GM21526 (cell line): ENCODE results near the gene BATF2.

Experiments used
- ATAC-seq: cut with Tn5 transposase; IDR thresholded peaks from one replicate; pipeline ENCODE4 v1.9.1; 2021; ENCODE audit warnings: moderate library complexity; ENCODE audit not compliant: unreplicated experiment, low FRiP score

BATF2 gene

GRCh38 chr11:64970731-64971151, 26.0 kb downstream of the BATF2 start:
- ATAC-seq, result no peak

DNA sequence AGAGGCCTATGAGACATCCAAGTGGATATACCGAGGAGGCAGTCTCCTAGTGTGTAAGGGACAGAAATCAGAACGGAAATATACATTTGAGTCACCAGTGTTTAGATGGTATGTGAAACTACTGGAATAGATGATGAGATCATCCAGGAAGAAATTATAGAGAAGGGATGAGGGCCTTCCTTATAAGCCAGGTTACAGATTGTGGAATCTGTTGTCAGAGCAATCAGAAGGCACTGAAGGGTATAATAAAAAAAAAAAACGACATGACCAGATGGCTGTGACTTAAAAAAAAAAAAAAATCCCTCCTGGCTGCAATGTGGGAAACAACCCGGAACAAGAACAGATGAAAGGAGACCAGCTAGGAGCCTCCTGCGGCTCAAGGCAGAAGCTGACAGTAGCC, 27.6 kb downstream of the BATF2 start:
- ATAC-seq, result no peak

DNA sequence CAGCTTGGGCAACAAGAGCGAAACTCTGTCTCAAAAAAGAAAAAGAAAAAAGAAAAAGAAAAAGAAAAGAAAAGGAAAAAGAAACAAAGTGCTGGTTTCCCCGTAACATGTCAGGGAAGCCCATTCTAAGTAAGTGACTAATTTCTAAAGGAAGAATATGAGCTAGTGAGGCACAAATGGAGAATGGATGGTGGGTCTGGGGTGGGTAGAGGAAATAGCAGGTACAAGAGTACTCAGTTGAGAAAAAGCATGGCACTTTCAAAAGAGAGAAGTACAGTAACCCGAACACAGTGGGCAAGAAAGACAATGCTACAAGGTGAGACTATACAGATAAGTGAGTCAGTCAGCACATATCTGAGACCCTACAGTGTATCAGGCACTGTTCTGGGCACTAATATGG, 29.4 kb downstream of the BATF2 start:
- no peak for ATAC-seq

- no peak for ATAC-seq
These were observed 33.6 kb downstream of the BATF2 start for GRCh38 chr11:64963072-64963631.

DNA sequence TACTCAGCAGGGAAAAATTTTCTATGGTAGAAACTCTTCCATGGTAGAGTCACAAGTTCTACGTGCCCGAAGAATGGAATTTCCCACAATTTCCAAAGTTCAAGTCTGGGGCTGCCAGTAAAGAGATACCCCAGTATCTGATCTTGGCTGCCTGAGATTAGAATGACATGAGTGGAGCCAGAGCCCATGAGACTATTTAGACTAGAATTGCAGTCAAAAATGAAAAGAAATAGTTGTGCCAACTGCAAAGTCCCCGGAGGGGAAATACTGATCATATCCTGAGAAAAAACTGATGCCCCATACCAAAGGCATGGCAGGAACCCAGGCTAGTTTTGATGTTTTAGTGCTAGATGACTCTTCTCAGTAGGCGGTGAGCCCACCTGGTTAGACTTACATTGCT, 36.1 kb downstream of the BATF2 start:
- no peak for ATAC-seq

GRCh38 chr11:64959498-64959897, 37.3 kb downstream of the BATF2 start:
- ATAC-seq, result no peak

DNA sequence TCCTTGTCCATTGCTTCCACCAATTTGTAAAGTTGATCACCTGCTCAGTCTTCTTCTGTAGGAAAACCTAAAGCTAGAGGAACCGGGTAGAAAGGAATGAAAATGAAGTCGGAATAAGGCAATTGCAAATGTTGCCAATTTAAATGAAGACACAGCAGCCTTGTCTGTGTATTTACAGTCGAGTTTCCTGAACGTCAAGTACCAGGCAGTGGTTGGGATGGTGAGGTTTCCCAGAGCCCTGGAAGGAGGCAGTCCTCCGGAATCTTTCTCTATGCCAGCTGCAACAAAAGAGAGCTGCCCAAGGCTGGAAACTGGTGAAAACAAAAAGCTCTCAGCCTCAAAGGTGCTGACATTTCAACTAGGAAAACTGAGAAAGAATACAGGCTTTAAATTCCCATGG, 42.6 kb downstream of the BATF2 start:
- ATAC-seq, result no peak

DNA sequence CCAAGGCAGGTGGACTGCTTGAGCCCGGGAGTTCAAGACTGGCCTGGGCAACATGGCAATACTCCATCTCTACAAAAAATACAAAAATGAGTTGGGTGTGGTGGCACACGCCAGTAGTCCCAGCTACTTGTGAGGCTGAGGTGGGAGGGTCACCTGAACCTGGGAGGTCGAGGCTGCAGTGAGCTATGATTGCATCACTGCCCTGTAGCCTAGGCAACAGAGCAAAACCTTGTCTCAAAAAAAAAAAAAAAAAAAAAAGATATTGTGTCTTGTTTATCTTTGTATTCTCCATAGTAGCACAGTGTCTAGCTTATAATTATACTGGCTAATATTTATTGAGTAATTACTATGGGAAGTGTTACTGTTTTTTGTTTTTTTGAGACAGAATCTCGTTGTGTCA, 45.2 kb downstream of the BATF2 start:
- ATAC-seq, result no peak

DNA sequence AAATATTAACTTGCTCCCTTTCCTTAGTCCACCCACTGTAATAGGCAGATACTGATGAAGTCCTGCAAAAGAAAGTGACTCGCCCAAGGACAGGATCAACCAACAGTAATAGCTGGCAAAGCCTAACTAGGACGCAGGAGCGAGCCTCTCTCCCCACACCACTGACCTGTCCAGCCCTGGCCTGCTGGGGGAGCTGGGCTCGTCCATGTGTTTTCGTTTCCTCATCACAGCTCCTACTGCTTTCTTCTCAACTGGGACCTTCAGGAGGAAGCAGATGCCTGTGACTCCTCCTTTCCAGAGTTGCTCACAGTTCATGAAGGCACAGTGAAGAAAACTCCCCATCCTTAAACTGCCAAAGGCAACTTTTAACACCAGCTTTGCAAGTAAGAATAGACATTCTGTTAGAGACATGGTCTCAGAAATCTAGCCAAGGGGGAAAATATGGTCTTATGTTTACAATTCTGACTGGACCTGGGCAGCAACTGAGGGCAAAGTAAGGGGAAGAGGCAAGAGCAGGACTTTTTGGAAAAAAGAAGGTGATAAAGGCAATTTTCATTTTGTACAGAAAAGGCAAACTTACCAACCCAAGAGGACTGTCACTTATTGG, 49.5 kb downstream of the BATF2 start:
- no peak for ATAC-seq
